HAP-1 (cell line): ENCODE results near the gene PCSK6.

Experiments
- DNase-seq, 2 experiments: peaks; one replicate each; pipeline ENCODE4 v3.0.0-alpha.2; 2016 to 2020; ENCODE audit warnings: low spot score in 2 of 2
- H3K27me3 ChIP-seq: fragments of 250-450 bp; sonication (Bioruptor Pico); 2 replicates; pipeline ENCODE4 v1.5.1; 2020; ENCODE audit warnings: low read depth, mild to moderate bottlenecking, moderate library complexity
- H3K36me3 ChIP-seq: fragments of 250-450 bp; sonication (Bioruptor Pico); replicated peaks from 2 replicates; pipeline ENCODE4 v1.5.1; 2020; ENCODE audit warnings: mild to moderate bottlenecking
- H3K4me1 ChIP-seq: fragments of 250-450 bp; sonication (Bioruptor Pico); 2 replicates; pipeline ENCODE4 v1.5.1; 2020; ENCODE audit warnings: mild to moderate bottlenecking
- H3K4me3 ChIP-seq: fragments of 250-450 bp; sonication (Bioruptor Pico); 2 replicates; pipeline ENCODE4 v1.5.1; 2020; ENCODE audit warnings: mild to moderate bottlenecking, moderate library complexity
- H3K9me3 ChIP-seq: fragments of 250-450 bp; sonication (Bioruptor Pico); 2 replicates; pipeline ENCODE4 v1.5.1; 2020; ENCODE audit warnings: mild to moderate bottlenecking, moderate library complexity
- in situ Hi-C: fragments of 300-500 bp; cut with MboI; formaldehyde crosslinking; loops from 3 replicates; pipeline ENCODE4 v1.14.3; 2020; ENCODE audit warnings: low sequenced_read_pairs, inconsistent platforms, mixed read lengths

PCSK6 gene

GRCh38 chr15:101440846-101441590 lies 48.5 kb downstream of the PCSK6 start:
- no peaks in the 10 kb centered on the region for H3K27me3 ChIP-seq
- in situ Hi-C loops: no loop called here
- H3K9me3 ChIP-seq: no peaks in the 10 kb centered on the region
- H3K36me3 ChIP-seq: no peaks in the 10 kb centered on the region
- no peaks in the 10 kb centered on the region for H3K4me1 ChIP-seq
- DNase-seq: no peak
- H3K4me3 ChIP-seq: no peak overlapping the region

- Histone ChIP-seq H3K36me3 (no peaks in the 10 kb centered on the region), H3K9me3 (no peaks in the 10 kb centered on the region), H3K4me3 (no peak overlapping the region), H3K27me3 (no peaks in the 10 kb centered on the region), H3K4me1 (no peaks in the 10 kb centered on the region)
- no peak for DNase-seq
- in situ Hi-C loops: no loop called here
Measured at GRCh38 chr15:101439920-101440319, 49.6 kb downstream of the PCSK6 start.

GRCh38 chr15:101439285-101439919 lies 50.1 kb downstream of the PCSK6 start:
- in situ Hi-C loops: no loop called here
- no peaks in the 10 kb centered on the region for H3K27me3 ChIP-seq
- H3K9me3 ChIP-seq: no peaks in the 10 kb centered on the region
- H3K4me1 ChIP-seq: no peaks in the 10 kb centered on the region
- H3K36me3 ChIP-seq: no peaks in the 10 kb centered on the region
- H3K4me3 ChIP-seq: no peak overlapping the region
- no peak for DNase-seq

- H3K9me3 ChIP-seq: no peaks in the 10 kb centered on the region
- no peaks in the 10 kb centered on the region for H3K4me1 ChIP-seq
- no peaks in the 10 kb centered on the region for H3K36me3 ChIP-seq
- H3K4me3 ChIP-seq: no peak overlapping the region
- in situ Hi-C loops: no loop called here
- no peak for DNase-seq
- H3K27me3 ChIP-seq: no peaks in the 10 kb centered on the region
Measured at GRCh38 chr15:101438482-101439284, 50.8 kb downstream of the PCSK6 start.

GRCh38 chr15:101437618-101438481 lies 51.7 kb downstream of the PCSK6 start:
- Histone ChIP-seq H3K4me3 (no peak overlapping the region), H3K27me3 (no peaks in the 10 kb centered on the region), H3K9me3 (no peaks in the 10 kb centered on the region), H3K4me1 (no peaks in the 10 kb centered on the region), H3K36me3 (no peaks in the 10 kb centered on the region)
- in situ Hi-C loops: no loop called here
- DNase-seq: no peak

- Histone ChIP-seq H3K4me3 (no peak overlapping the region), H3K9me3 (no peaks in the 10 kb centered on the region), H3K36me3 (no peaks in the 10 kb centered on the region), H3K4me1 (no peaks in the 10 kb centered on the region), H3K27me3 (no peaks in the 10 kb centered on the region)
- DNase-seq: no peak
- in situ Hi-C loops: no loop called here
Measured at GRCh38 chr15:101437209-101437608, 52.3 kb downstream of the PCSK6 start.

- Histone ChIP-seq H3K4me3 (no peak overlapping the region), H3K4me1 (no peaks in the 10 kb centered on the region), H3K9me3 (no peaks in the 10 kb centered on the region), H3K27me3 (no peaks in the 10 kb centered on the region), H3K36me3 (no peaks in the 10 kb centered on the region)
- in situ Hi-C loops: no loop called here
- no peak for DNase-seq
Measured at GRCh38 chr15:101436526-101436925, 53.0 kb downstream of the PCSK6 start.

GRCh38 chr15:101435761-101436160 lies 53.7 kb downstream of the PCSK6 start:
- H3K9me3 ChIP-seq: no peaks in the 10 kb centered on the region
- peaks cover 3% of the 10 kb centered on the region; the same call in 1 of the 2 replicates for H3K36me3 ChIP-seq
- H3K27me3 ChIP-seq: no peaks in the 10 kb centered on the region
- H3K4me3 ChIP-seq: no peak overlapping the region
- no peaks in the 10 kb centered on the region for H3K4me1 ChIP-seq
- in situ Hi-C loops: no loop called here
- no peak for DNase-seq

- Histone ChIP-seq H3K4me3 (no peak overlapping the region), H3K4me1 (no peaks in the 10 kb centered on the region), H3K27me3 (no peaks in the 10 kb centered on the region), H3K36me3 (peaks cover 3% of the 10 kb centered on the region; the same call in 1 of the 2 replicates), H3K9me3 (no peaks in the 10 kb centered on the region)
- no peak for DNase-seq
- in situ Hi-C loops: no loop called here
Measured at GRCh38 chr15:101434032-101434920, 55.2 kb downstream of the PCSK6 start.

GRCh38 chr15:101433396-101433795 lies 56.1 kb downstream of the PCSK6 start:
- H3K9me3 ChIP-seq: no peaks in the 10 kb centered on the region
- in situ Hi-C loops: no loop called here

GRCh38 chr15:101432982-101433381 lies 56.5 kb downstream of the PCSK6 start:
- Histone ChIP-seq H3K27me3 (no peaks in the 10 kb centered on the region), H3K4me3 (no peak overlapping the region), H3K36me3 (peaks cover 3% of the 10 kb centered on the region; the same call in 1 of the 2 replicates), H3K4me1 (no peaks in the 10 kb centered on the region), H3K9me3 (no peaks in the 10 kb centered on the region)
- in situ Hi-C loops: no loop called here
- no peak for DNase-seq

More at GRCh38 chr15:101433396-101433795, 56.1 kb downstream of the PCSK6 start:
- H3K36me3 ChIP-seq: peaks cover 3% of the 10 kb centered on the region; the same call in 1 of the 2 replicates
- H3K4me1 ChIP-seq: no peaks in the 10 kb centered on the region
- no peak overlapping the region for H3K4me3 ChIP-seq
- no peaks in the 10 kb centered on the region for H3K27me3 ChIP-seq
- DNase-seq: no peak

GRCh38 chr15:101431748-101432147 lies 57.8 kb downstream of the PCSK6 start:
- no peaks in the 10 kb centered on the region for H3K9me3 ChIP-seq
- DNase-seq: no peak
- H3K27me3 ChIP-seq: no peaks in the 10 kb centered on the region
- no peaks in the 10 kb centered on the region for H3K4me1 ChIP-seq
- H3K36me3 ChIP-seq: peaks cover 3% of the 10 kb centered on the region; the same call in 1 of the 2 replicates
- in situ Hi-C loops: no loop called here
- H3K4me3 ChIP-seq: no peak overlapping the region
